T-helper 1 cell treated with Interleukin-12 subunit alpha and Interleukin-12 subunit beta and Interleukin-4 antibody, amounts not matched to agents 30 μg/mL and 1 μg/mL, for 36 hours (primary cell): ENCODE results near the gene CLEC4G.
A peak's percentile ranks its signal among the peaks of the same experiment; 100 is the strongest.

Experiments
- H3K27ac Mint-ChIP-seq: one replicate; pipeline ENCODE4 v1.8.0; 2021; ENCODE audit warnings: mild to moderate bottlenecking, mixed read lengths
- H3K27me3 Mint-ChIP-seq: one replicate; pipeline ENCODE4 v1.8.0; 2021; ENCODE audit warnings: low read depth, mixed read lengths
- H3K36me3 Mint-ChIP-seq: one replicate; pipeline ENCODE4 v1.8.0; 2021; ENCODE audit warnings: low read depth, mixed read lengths
- H3K4me1 Mint-ChIP-seq: one replicate; pipeline ENCODE4 v1.8.0; 2021; ENCODE audit warnings: low read depth, mixed read lengths
- H3K4me3 Mint-ChIP-seq: one replicate; pipeline ENCODE4 v1.8.0; 2021; ENCODE audit warnings: mild to moderate bottlenecking, moderate library complexity, mixed read lengths
- H3K9me3 Mint-ChIP-seq: one replicate; pipeline ENCODE4 v1.8.0; 2021; ENCODE audit warnings: mixed read lengths

The CLEC4G gene

DNA sequence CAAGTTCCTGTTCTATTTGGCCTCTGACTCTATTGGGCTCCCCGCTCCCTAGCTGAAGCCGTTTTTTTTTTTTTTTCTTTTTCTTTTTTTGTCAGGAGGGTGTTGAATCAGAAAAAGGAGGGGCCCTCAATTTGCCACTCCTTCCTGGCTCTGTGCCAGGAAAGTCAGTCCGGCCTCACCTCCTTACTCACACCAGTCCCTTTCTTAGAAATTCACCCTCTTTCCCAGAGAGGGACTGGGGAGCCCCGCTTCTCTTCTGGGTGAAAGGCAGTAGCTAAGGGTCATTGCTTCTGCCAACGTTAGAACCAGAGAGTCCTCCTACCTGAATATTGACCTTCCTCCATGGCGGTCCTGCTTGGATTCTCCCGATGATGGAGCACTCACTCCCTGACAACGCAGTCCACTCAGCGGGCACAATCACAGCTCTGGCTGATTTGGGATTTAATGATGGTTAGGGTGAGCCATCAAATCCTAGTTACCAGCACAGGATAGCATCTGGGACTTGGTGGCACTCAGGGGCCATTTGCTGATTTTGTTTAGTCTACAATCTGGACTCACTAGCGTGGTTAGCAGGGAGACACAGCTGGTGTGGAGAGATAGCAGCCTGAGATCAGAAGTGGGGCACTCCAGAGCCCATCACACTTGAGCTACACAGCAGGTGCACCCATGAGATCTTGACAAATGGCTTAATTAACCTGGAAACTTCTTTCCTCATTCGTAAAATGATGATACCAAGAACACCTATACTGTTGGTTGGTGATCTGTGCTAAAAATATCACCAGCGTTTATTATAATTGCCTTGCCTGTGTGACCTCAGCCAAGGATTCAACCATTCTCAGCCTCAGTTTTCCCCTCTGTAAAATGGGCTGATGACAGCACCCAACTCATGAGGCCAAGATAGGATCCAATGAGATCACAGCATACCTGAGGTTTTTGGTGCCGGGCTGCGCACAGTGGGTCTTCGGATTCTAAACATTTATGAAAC, 32.2 kb downstream of the CLEC4G start:
- H3K36me3 Mint-ChIP-seq, result no peaks in the 10 kb centered on the region
- no peak overlapping the region for H3K27ac Mint-ChIP-seq
- no peak overlapping the region for H3K4me3 Mint-ChIP-seq
- peaks cover 7% of the 10 kb centered on the region for H3K27me3 Mint-ChIP-seq
- H3K9me3 Mint-ChIP-seq, result no peaks in the 10 kb centered on the region
- peaks cover 3% of the 10 kb centered on the region for H3K4me1 Mint-ChIP-seq

- H3K9me3 Mint-ChIP-seq, result no peaks in the 10 kb centered on the region
- H3K27me3 Mint-ChIP-seq, result peaks cover 7% of the 10 kb centered on the region
- H3K4me3 Mint-ChIP-seq, result no peak overlapping the region
- no peak overlapping the region for H3K27ac Mint-ChIP-seq
- no peaks in the 10 kb centered on the region for H3K36me3 Mint-ChIP-seq
- H3K4me1 Mint-ChIP-seq, result peaks cover 3% of the 10 kb centered on the region
These were observed 32.9 kb downstream of the CLEC4G start for GRCh38 chr19:7699003-7699402.

DNA sequence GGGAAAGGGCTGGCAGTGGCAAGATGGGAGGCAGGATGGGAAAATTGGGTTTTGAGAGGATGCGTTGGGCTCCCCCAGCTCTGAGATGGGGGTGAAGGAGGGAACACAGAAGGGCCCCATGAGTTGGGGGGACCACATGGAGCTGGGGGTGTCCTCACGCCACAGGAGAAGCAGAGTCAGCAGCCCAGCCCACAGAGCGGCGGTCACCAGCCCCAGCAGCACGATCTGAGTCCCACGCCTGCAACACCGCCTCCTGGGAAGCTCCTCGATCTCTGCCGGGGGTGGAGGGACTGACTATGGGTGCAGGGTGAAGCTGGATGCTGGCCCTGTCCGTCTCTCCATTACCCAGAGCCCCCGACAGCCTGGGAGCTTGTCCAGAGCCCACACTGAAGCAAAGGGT, 33.3 kb downstream of the CLEC4G start:
- Mint-ChIP-seq H3K36me3 (no peaks in the 10 kb centered on the region), H3K4me3 (no peak overlapping the region), H3K27ac (no peak overlapping the region), H3K9me3 (no peaks in the 10 kb centered on the region), H3K4me1 (peaks cover 3% of the 10 kb centered on the region), H3K27me3 (peaks cover 7% of the 10 kb centered on the region)

DNA sequence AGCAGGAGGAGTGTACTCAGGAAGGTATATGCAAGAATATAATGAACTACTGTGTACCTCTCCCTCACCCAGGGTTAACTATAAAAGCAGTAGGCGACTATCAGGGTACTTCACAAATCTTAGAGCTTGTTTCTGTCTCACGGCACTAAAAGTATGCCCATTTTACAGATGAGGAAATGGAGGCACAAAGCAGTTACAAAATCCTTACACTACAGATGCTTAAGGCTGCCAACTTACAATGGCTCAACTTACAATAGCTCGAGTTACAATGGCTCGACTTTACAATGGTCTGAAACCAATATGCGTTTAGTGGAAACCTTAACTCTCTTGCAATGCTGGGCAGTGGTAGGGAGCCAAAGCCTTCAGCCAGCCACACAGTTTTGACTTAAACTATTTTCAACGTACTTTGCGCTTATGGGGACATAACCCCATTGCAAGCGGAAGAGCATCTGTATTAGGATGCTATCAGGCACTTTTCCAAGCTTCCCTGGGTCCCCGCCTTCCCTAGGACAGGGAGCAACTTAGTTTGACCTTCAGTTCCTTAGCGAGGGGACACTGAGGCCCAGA, 34.1 kb downstream of the CLEC4G start:
- Mint-ChIP-seq H3K4me3 (no peak overlapping the region), H3K9me3 (no peaks in the 10 kb centered on the region), H3K36me3 (no peaks in the 10 kb centered on the region), H3K4me1 (peaks cover 3% of the 10 kb centered on the region), H3K27ac (no peak overlapping the region), H3K27me3 (peaks cover 7% of the 10 kb centered on the region)

- Mint-ChIP-seq H3K4me1 (no peaks in the 10 kb centered on the region), H3K4me3 (no peak overlapping the region), H3K27ac (no peak overlapping the region), H3K9me3 (no peaks in the 10 kb centered on the region), H3K36me3 (no peaks in the 10 kb centered on the region), H3K27me3 (peaks cover 7% of the 10 kb centered on the region)
These were observed 37.4 kb downstream of the CLEC4G start for GRCh38 chr19:7694499-7694898.

DNA sequence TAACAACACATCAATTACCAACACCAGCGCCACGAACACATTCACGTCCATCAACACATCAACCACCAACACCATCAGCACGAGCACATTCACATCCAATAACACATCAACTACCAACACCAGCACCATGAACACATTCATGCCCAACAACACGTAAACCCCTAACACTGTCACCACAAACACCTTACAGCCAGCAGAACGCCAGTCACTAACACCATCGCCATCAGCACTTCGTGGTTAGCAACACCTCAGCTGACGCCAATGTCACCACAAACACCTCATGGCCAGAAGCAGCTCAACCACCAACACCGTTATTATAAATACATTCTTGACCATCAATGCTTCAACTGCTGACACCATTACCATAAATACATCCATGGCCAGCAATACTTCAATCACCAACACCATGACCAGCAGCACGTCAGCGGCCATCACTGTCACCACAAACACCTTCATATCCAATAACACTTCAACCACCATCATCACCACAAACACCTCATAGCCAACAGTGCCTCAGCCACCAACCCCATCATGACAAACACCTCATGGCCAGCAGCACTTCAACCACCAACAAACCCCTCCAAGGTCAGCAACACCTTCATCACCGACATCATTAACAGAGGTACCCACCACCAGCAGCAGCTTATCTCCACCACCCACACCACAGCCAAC, 39.4 kb downstream of the CLEC4G start:
- no peaks in the 10 kb centered on the region for H3K4me1 Mint-ChIP-seq
- H3K4me3 Mint-ChIP-seq, result no peak overlapping the region
- no peak overlapping the region for H3K27ac Mint-ChIP-seq
- peaks cover 3% of the 10 kb centered on the region for H3K27me3 Mint-ChIP-seq
- no peaks in the 10 kb centered on the region for H3K36me3 Mint-ChIP-seq
- H3K9me3 Mint-ChIP-seq, result no peaks in the 10 kb centered on the region

GRCh38 chr19:7691497-7691896, 40.4 kb downstream of the CLEC4G start:
- peaks cover under 1% of the 10 kb centered on the region for H3K27me3 Mint-ChIP-seq
- H3K4me3 Mint-ChIP-seq, result no peak overlapping the region
- peaks cover 2% of the 10 kb centered on the region for H3K36me3 Mint-ChIP-seq
- H3K4me1 Mint-ChIP-seq, result no peaks in the 10 kb centered on the region
- H3K9me3 Mint-ChIP-seq, result no peaks in the 10 kb centered on the region
- no peak overlapping the region for H3K27ac Mint-ChIP-seq

- H3K36me3 Mint-ChIP-seq, result peaks cover 2% of the 10 kb centered on the region
- H3K27me3 Mint-ChIP-seq, result no peaks in the 10 kb centered on the region
- no peaks in the 10 kb centered on the region for H3K9me3 Mint-ChIP-seq
These were observed 41.1 kb downstream of the CLEC4G start for GRCh38 chr19:7690779-7691258.

GRCh38 chr19:7689165-7689564, 42.7 kb downstream of the CLEC4G start:
- Mint-ChIP-seq H3K4me3 (no peak overlapping the region), H3K27ac (no peak overlapping the region), H3K9me3 (no peaks in the 10 kb centered on the region), H3K36me3 (peaks cover 5% of the 10 kb centered on the region), H3K27me3 (no peaks in the 10 kb centered on the region), H3K4me1 (no peaks in the 10 kb centered on the region)

More at GRCh38 chr19:7690779-7691258, 41.1 kb downstream of the CLEC4G start:
- H3K27ac Mint-ChIP-seq, result no peak overlapping the region
- H3K4me3 Mint-ChIP-seq, result no peak overlapping the region
- no peaks in the 10 kb centered on the region for H3K4me1 Mint-ChIP-seq

- H3K36me3 Mint-ChIP-seq, result peaks cover 9% of the 10 kb centered on the region
- H3K4me1 Mint-ChIP-seq, result no peaks in the 10 kb centered on the region
- H3K9me3 Mint-ChIP-seq, result no peaks in the 10 kb centered on the region
- H3K4me3 Mint-ChIP-seq, result no peak overlapping the region
- no peak overlapping the region for H3K27ac Mint-ChIP-seq
- no peaks in the 10 kb centered on the region for H3K27me3 Mint-ChIP-seq
These were observed 44.7 kb downstream of the CLEC4G start for GRCh38 chr19:7687177-7687576.

- Mint-ChIP-seq H3K4me1 (peaks cover 7% of the 10 kb centered on the region), H3K36me3 (peaks cover 11% of the 10 kb centered on the region), H3K4me3 (no peak overlapping the region), H3K27me3 (no peaks in the 10 kb centered on the region), H3K9me3 (no peaks in the 10 kb centered on the region), H3K27ac (no peak overlapping the region)
These were observed 46.1 kb downstream of the CLEC4G start for GRCh38 chr19:7685546-7686445.

DNA sequence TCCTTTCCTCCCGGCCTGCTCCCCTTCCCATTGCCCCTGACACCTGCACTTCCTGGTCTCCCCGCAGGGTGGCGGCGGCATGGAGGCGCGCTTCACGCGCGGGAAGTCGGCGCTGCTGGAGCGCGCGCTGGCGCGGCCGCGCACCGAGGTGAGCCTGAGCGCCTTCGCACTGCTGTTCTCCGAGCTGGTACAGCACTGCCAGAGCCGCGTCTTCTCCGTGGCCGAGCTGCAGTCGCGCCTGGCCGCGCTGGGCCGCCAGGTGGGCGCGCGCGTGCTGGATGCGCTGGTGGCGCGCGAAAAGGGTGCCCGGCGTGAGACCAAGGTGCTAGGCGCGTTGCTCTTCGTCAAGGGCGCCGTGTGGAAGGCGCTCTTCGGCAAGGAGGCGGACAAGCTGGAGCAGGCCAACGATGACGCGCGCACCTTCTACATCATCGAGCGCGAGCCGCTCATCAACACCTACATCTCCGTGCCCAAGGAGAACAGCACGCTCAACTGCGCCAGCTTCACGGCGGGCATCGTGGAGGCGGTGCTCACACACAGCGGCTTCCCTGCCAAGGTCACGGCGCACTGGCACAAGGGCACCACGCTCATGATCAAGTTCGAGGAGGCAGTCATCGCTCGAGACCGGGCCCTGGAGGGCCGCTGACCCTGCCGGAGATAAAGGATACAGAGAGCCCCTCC, 49.6 kb downstream of the CLEC4G start:
- Mint-ChIP-seq H3K9me3 (no peaks in the 10 kb centered on the region), H3K36me3 (peaks cover 11% of the 10 kb centered on the region), H3K4me1 (peaks cover 23% of the 10 kb centered on the region), H3K4me3 (peak overlapping the region; percentile 90), H3K27me3 (peaks cover 9% of the 10 kb centered on the region), H3K27ac (no peak overlapping the region)

DNA sequence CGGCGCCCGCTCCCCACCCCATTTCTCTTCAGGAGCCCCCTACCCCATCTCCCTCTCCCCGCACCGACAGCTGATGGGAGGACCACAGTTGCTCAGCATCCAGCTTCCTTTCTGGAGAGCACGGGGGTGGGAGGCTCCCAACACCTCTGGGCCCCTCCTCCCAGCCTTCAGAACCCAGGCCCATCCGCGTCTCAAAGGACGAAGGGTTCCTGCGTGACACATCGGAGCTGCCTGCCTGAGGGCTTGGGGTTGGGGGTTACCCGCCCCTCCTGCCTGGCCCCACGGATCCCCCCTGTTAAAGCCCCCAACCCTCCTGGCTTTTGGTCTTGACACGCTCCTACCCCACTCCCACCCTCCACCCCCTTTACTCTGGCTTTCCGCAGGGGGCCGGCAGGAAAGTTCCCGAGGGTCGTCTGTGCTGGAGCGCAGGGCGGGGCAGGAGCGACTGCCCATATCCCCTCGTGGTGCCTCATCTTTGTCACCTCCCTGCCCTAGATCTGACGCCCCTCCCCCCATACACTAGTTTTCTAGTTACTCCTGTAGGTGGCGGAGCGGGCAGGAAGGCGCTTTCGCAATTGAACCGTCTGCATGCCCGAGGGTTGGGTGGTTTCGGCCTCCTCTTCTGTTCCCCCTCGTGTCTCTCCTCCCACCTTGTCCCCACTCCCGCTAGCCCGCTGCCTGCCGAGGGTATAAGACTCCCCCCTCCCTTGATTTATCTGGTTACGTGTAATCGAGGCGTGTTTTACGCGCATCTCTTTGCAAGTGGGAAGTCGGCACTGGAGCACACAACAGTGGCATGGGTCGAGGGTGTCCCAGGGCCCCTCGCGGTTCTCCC, 50.4 kb downstream of the CLEC4G start:
- Mint-ChIP-seq H3K36me3 (peaks cover 10% of the 10 kb centered on the region), H3K27ac (peak overlapping the region; percentile 93), H3K4me1 (peaks cover 30% of the 10 kb centered on the region), H3K9me3 (no peaks in the 10 kb centered on the region), H3K27me3 (peaks cover 15% of the 10 kb centered on the region), H3K4me3 (peak overlapping the region; percentile 90)
